ENCODE data around the gene BLOC1S1. TPM values are rescaled to one million over a fixed set of nuclear protein-coding genes. Genes with fewer than 3 reads are reported as not detected.
A peak's percentile ranks its signal among the peaks of the same experiment; 100 is the strongest.

Gene BLOC1S1
- total and polyA plus RNA-seq, 9 of the 15 experiments (the other 6 are each of a cell fraction or from before 2014, with no cell fraction given) = 75.2 to 161 (median 98.8) TPM

GRCh38 chr12:55738123-55739024 lies 22.5 kb downstream of the BLOC1S1 start (continued):
- TF ChIP-seq POLR3A (IDR thresholded peaks at IDR 0.05; ENCODE audit: borderline replicate concordance, extremely low read depth, insufficient read depth, insufficient read length) (no peak), PHF8 (IDR thresholded peaks at IDR 0.05; ENCODE audit: borderline replicate concordance, low read length) (peak; percentile 21; the same call in 1 of the 2 replicates), MCM7 (IDR thresholded peaks at IDR 0.05) (no peak), FIP1L1 (IDR thresholded peaks at IDR 0.05; ENCODE audit: low read depth, low read length, poor library complexity, severe bottlenecking) (no peak), CSDE1 (IDR thresholded peaks at IDR 0.05) (peak in 1 of 2 experiments; percentile 66; a peak in 1 of 4 replicates), CHD1 (IDR thresholded peaks at IDR 0.05; ENCODE audit: low read length) (no peak), RNF2 (IDR thresholded peaks at IDR 0.05) (no peak), NFRKB (IDR thresholded peaks at IDR 0.05; ENCODE audit: low read depth) (no peak), TCF15 (CRISPR knock-in tag; IDR thresholded peaks at IDR 0.05) (no peak), TARDBP (IDR thresholded peaks at IDR 0.05) (no peak), ATF7 (IDR thresholded peaks at IDR 0.05) (0 out of 2 replicates have a peak, but pooled peaks have one; percentile 12), POU5F1 (IDR thresholded peaks at IDR 0.05; ENCODE audit: borderline replicate concordance, low read depth, low read length, partially characterized antibody) (no peak), PKNOX1 (IDR thresholded peaks at IDR 0.05) (peak; percentile 85), PPARD (CRISPR knock-in tag; IDR thresholded peaks at IDR 0.05) (no peak), CBFA2T3 (IDR thresholded peaks at IDR 0.05) (no peak), CBX5 (IDR thresholded peaks at IDR 0.05; ENCODE audit: borderline replicate concordance, low read depth) (no peak), SAFB (IDR thresholded peaks at IDR 0.05; ENCODE audit: borderline replicate concordance, low read depth, low read length) (no peak), ARID2 (IDR thresholded peaks at IDR 0.05) (no peak; the same call in 1 of the 2 replicates), NR2C1 (IDR thresholded peaks at IDR 0.05) (no peak), NR2C1 (tag; IDR thresholded peaks at IDR 0.05) (no peak), C11orf30 (IDR thresholded peaks at IDR 0.05; ENCODE audit: low read depth) (peak; percentile 95), ZNF655 (CRISPR knock-in tag; IDR thresholded peaks at IDR 0.05) (no peak)
